ENCODE results near the gene CTDSPL. TPM values are rescaled to one million over a fixed set of nuclear protein-coding genes. Genes with fewer than 3 reads are reported as not detected.

The CTDSPL gene
- total RNA-seq, 1 experiment from 2014 or later, result 81.9 TPM

DNA sequence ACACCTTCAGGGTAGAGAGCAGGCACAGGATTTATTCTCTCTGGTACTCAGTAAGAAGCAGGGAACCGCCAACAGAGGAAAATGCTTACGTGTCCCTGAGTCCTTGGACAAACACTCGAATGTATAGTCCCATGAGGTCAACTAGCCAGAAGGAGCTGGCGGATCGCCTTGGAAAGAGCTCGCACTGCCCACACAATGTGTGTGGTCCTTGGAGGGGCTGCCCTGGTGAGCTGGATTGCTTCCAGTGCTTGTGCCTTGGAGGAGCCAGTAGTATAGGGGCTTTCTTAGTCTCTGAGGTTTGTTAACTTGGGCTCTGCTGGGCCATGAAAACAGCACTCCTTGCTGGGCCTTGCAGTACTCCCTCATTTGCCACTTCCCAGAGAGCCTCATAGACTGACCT lies 88.2 kb downstream of the CTDSPL start:
- Mint-ChIP-seq H3K36me3 (ENCODE audit: insufficient read depth, unreplicated experiment) (peaks cover 11% of the 10 kb centered on the region), H3K4me1 (ENCODE audit: low read depth, unreplicated experiment) (peaks cover 34% of the 10 kb centered on the region), H3K27me3 (ENCODE audit: unreplicated experiment) (no peaks in the 10 kb centered on the region), H3K4me3 (ENCODE audit: low read depth, unreplicated experiment) (no peak overlapping the region), H3K27ac (ENCODE audit: unreplicated experiment) (no peak overlapping the region), H3K9me3 (ENCODE audit: low read depth, unreplicated experiment) (peaks cover 2% of the 10 kb centered on the region)
- CTCF ChIA-PET, result no interaction called here
- intact Hi-C loops (cut with micrococcal nuclease; ENCODE audit: unreplicated experiment), result no loop called here
- no peak for DNase-seq
- no TSS peak for BruUV-seq (replicated peaks)
- TF ChIP-seq, protein P1, sequence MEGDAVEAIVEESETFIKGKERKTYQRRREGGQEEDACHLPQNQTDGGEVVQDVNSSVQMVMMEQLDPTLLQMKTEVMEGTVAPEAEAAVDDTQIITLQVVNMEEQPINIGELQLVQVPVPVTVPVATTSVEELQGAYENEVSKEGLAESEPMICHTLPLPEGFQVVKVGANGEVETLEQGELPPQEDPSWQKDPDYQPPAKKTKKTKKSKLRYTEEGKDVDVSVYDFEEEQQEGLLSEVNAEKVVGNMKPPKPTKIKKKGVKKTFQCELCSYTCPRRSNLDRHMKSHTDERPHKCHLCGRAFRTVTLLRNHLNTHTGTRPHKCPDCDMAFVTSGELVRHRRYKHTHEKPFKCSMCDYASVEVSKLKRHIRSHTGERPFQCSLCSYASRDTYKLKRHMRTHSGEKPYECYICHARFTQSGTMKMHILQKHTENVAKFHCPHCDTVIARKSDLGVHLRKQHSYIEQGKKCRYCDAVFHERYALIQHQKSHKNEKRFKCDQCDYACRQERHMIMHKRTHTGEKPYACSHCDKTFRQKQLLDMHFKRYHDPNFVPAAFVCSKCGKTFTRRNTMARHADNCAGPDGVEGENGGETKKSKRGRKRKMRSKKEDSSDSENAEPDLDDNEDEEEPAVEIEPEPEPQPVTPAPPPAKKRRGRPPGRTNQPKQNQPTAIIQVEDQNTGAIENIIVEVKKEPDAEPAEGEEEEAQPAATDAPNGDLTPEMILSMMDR (IDR thresholded peaks at IDR 0.05; ENCODE audit: unreplicated experiment), result no peak

DNA sequence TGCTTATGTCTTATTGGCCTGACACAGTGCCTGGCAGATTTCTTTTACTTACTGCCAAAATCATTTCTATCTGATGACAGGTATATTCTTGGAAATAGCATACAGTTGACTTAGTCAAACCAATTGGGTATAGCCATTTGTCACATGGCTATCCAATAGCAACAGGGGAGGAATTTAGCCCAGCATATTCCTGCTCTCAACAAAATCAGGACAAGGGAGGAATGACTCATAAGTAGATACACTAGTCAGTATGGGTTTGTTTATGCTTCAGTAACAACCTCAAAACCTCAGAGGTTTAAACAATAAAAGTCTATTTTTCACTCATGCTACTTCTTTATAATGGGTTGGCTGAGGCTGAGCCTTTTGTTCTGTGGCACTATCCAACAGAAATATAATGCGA lies 90.9 kb downstream of the CTDSPL start:
- no TSS peak for BruUV-seq (replicated peaks)
- Mint-ChIP-seq H3K9me3 (ENCODE audit: low read depth, unreplicated experiment) (peaks cover 2% of the 10 kb centered on the region), H3K27ac (ENCODE audit: unreplicated experiment) (no peak overlapping the region), H3K36me3 (ENCODE audit: insufficient read depth, unreplicated experiment) (peaks cover 6% of the 10 kb centered on the region), H3K4me1 (ENCODE audit: low read depth, unreplicated experiment) (peaks cover 8% of the 10 kb centered on the region), H3K27me3 (ENCODE audit: unreplicated experiment) (no peaks in the 10 kb centered on the region), H3K4me3 (ENCODE audit: low read depth, unreplicated experiment) (no peak overlapping the region)
- TF ChIP-seq, protein P1 (IDR thresholded peaks at IDR 0.05; ENCODE audit: unreplicated experiment), result no peak
- intact Hi-C loops (cut with micrococcal nuclease; ENCODE audit: unreplicated experiment), result no loop called here
- CTCF ChIA-PET, result no interaction called here
- DNase-seq, result no peak

DNA sequence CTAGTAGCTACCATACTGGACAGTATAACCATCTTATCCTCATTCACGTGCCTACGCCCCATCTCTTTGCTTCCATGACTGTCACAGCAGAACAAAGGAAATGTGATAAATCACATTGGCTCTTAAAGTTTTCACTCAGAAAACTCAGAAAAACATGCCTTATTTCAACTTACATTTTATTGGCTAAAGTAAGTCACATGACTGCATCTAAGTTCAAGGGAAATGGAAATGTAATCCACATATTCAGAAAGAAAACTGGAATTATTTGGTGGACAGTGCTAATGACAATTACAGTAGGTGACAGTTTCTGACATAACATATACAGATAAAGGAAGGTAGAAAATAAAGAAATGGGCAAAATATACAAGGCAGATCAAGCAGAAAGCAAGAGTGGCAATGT lies 91.5 kb downstream of the CTDSPL start:
- CTCF ChIA-PET, result no interaction called here
- no peaks in the 10 kb centered on the region for H3K27me3 Mint-ChIP-seq (ENCODE audit: unreplicated experiment)
- H3K4me3 Mint-ChIP-seq (ENCODE audit: low read depth, unreplicated experiment), result no peak overlapping the region
- intact Hi-C loops (cut with micrococcal nuclease; ENCODE audit: unreplicated experiment), result no loop called here
- BruUV-seq (replicated peaks), result no TSS peak
- no peak overlapping the region for H3K27ac Mint-ChIP-seq (ENCODE audit: unreplicated experiment)
- DNase-seq, result no peak
- H3K36me3 Mint-ChIP-seq (ENCODE audit: insufficient read depth, unreplicated experiment), result peaks cover 6% of the 10 kb centered on the region
- peaks cover 7% of the 10 kb centered on the region for H3K4me1 Mint-ChIP-seq (ENCODE audit: low read depth, unreplicated experiment)
- peaks cover 2% of the 10 kb centered on the region for H3K9me3 Mint-ChIP-seq (ENCODE audit: low read depth, unreplicated experiment)
- TF ChIP-seq, protein P1 (IDR thresholded peaks at IDR 0.05; ENCODE audit: unreplicated experiment), result no peak

DNA sequence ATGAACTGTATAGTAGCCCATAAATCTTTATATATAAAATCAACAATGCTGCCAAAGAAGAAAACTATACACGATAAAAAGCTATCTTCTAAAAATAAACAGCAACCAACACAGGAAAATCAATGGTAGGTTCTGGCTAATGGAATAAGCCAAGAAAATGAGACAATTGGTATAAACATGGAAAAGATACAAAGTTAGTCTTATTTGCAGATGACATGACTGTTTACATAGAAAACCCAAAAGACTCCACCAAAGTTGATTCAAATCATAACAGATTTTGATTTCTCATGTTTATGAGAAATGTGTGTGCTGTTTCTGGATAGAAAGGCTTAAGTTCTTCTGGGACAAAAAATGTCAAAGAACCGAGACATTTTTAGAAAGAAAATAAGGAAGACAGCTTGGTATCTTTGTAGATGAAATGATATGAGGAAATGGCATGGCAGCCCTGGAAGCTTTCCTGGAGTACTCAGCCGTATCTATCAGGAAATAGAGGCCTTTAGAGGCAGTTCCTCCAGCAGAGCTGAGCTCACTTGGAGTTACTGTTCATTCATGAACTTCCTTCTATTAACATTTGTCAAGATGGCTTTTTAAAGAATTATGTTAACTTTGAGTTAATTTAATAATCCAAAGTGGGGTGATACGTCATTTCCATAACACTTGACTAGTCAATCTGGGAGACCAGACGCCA lies 92.2 kb downstream of the CTDSPL start:
- H3K9me3 Mint-ChIP-seq (ENCODE audit: low read depth, unreplicated experiment), result peaks cover 2% of the 10 kb centered on the region
- BruUV-seq (replicated peaks), result no TSS peak
- intact Hi-C loops (cut with micrococcal nuclease; ENCODE audit: unreplicated experiment), result no loop called here
- peaks cover 6% of the 10 kb centered on the region for H3K36me3 Mint-ChIP-seq (ENCODE audit: insufficient read depth, unreplicated experiment)
- TF ChIP-seq, protein P1 (IDR thresholded peaks at IDR 0.05; ENCODE audit: unreplicated experiment), result no peak
- H3K27me3 Mint-ChIP-seq (ENCODE audit: unreplicated experiment), result no peaks in the 10 kb centered on the region
- DNase-seq, result no peak
- CTCF ChIA-PET, result no interaction called here
- H3K4me3 Mint-ChIP-seq (ENCODE audit: low read depth, unreplicated experiment), result no peak overlapping the region
- peaks cover 7% of the 10 kb centered on the region for H3K4me1 Mint-ChIP-seq (ENCODE audit: low read depth, unreplicated experiment)
- H3K27ac Mint-ChIP-seq (ENCODE audit: unreplicated experiment), result no peak overlapping the region
